Dedifferentiated amniotic fluid mesenchymal stem cell (primary cell): ENCODE measurements around the gene SELENOW.
"Not testable (repeated sequence)": the region's sequence is repeated elsewhere in the genome, so short reads cannot be mapped to it uniquely, and the experiment has no call there.

Experiments
- DNase-seq: peaks from one replicate; pipeline ENCODE4 v3.0.0-alpha.2; 2016; ENCODE audit errors: extremely low spot score

SELENOW gene

GRCh38 chr19:47756953-47757608, 21.4 kb upstream of the SELENOW start:
- DNase-seq: no peak

DNA sequence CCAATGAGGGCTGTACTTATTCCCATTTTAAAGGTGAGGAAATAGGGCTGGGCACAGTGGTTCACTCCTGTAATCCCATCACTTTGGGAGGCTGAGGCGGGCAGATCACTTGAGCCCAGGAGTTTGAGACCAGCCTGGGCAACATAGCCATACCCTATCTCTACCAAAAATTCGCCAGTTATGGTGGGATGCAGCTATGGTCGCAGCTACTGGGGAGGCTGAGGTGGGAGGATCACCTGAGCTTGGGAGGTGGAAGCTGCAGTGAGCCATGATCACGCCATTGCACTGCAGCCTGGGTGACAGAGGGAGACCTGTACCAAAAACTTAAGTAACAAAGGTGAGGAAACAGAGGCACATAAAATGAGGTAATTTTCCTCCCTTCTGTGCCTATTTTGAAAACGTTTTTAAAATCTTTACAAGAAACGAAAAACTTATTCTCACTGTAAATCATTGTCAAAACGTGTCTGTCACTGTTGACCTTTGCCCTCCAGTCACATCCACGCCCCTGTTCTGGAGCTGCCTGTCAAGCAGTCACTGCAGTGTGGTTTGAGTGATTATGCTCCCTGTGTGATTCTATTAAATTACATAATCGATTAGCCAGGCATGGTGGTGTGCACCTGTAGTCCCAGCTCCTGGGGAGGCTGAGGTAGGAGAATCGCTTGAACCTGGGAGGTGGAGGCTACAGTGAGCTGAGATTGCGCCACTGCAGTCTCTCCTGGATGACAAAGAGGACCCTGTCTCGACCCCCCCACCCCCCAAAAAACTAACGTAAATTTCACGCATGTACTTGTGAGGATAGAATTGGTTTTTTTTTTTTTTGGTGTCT, 20.7 kb upstream of the SELENOW start:
- DNase-seq: no peak

GRCh38 chr19:47758443-47758804, 20.1 kb upstream of the SELENOW start:
- no peak for DNase-seq

- no peak for DNase-seq
Measured at GRCh38 chr19:47760632-47760999, 17.9 kb upstream of the SELENOW start.

DNA sequence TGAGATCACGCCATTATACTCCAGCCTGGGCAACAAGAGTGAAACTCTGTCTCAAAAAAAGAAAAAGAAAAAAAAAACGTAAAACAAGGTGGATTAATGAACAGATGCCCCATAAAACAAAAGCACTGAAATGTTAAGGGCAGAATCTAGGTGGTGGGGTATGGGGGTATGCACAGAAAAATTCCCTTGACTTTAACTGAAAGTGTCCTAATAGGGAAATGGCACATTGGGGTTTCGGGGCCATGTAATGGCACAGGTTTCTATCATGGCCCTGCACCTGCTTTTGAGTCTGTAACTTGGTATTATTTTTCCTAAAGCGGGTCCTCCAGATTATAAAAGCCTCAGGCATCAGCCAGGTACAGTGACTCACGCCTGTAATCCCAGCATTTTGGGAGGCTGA, 16.9 kb upstream of the SELENOW start:
- no peak for DNase-seq

- DNase-seq: no peak
Measured at GRCh38 chr19:47762151-47762550, 16.4 kb upstream of the SELENOW start.

DNA sequence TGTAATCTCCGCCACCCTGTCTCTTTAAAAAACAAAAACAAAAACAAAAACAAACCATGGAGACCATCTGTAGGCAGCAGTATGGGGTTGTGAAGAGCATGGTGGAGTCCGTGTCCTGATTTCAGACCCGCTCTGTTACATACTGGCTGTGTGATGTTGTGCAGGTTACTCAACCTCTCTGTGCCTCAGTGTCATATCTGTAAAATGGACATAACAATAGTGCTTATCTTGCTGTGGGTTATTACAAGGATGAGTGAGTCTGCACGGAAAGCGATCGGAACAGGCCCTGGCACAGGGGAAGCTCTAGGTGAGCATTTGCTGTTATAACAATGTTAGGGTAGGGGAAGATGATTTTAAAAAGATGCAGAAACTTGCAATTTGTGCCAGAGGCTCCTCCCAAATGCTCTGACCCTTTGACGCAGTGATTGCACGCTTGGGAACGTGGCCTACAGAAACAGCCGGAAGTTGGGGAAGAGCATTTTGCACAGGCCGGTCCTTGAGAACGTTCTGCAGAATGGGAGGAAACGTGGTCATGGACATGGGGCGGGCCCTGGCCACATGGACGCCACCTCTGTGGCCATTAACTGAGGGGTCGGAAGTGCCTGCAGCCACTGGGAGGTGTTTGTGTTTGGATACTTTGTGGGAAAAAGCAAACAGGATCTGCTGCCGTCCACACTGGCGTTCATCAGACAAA, 15.7 kb upstream of the SELENOW start:
- no peak for DNase-seq

DNA sequence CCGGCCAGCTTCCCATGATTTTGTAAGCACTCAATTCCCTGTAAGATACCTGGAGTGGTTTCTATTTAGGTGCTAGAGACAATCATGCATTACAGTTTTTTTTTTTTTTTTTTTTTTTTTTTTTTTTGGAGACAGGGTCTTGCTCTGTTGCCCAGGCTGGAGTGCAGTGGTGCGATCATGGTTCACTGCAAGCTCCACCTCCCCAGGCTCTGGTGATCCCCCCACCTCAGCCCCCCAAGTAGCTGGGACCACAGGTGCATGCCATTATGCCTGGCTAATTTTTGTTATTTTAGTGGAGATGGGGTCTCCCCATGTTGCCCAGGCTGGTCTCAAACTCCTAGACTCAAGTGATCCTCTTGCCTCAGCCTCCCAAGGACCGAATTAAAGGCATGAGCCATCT, 13.8 kb upstream of the SELENOW start:
- not testable (repeated sequence) for DNase-seq

DNA sequence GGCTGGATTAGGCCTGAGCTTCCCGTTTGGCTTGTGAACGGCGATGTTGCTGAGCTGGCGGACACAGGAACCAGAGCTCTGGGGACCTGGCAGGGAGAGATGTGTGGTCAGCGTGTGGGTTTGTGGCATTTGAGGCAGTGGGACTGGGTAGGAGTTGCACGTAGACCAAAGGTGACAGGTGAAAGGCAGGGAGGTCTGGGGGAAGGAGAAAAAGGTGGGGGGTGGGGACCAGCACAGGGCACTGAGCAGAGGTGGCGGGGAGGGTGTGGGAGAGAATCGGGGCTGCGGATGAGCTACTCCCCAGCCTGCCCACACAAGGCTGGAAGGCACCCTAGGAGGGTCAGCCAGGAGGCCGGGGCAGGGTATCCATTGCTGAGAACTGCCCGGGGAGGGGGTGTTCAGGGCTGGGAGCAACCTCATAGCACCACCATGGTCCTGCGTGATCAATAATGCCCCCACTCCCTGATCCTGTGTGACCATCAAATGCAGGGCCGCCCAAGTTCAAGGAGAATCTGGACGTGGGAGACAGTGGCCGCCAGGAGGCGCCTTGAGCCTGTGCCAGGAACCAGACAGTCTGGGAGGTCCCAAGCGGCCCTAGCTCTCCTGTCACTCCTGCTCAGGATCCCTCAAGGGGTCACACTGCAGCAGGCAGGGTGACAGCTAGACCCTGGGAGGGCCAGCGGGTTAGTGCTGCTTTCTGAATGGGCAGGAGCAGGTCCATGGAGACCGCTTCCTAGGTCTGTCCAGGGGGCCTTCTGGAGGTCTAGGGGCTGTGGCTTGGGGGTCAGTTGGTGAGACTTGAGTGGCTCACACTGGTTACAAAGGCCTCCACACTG, 12.8 kb upstream of the SELENOW start:
- no peak for DNase-seq

DNA sequence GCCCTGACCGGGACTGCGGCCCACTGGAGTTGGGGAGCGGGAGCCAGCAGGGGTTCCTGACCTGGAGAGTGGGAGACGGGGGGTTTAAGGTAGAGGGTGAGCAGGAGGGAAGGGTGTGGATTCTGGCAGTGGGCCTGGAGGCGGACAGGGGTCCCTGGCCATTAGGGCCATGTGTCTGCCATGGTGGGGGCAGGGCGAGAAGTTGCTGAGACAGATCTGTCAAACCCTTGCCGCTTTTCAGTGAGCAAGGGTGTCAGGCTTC, 12.2 kb upstream of the SELENOW start:
- no peak for DNase-seq

- DNase-seq: no peak
Measured at GRCh38 chr19:47766670-47767069, 11.8 kb upstream of the SELENOW start.

DNA sequence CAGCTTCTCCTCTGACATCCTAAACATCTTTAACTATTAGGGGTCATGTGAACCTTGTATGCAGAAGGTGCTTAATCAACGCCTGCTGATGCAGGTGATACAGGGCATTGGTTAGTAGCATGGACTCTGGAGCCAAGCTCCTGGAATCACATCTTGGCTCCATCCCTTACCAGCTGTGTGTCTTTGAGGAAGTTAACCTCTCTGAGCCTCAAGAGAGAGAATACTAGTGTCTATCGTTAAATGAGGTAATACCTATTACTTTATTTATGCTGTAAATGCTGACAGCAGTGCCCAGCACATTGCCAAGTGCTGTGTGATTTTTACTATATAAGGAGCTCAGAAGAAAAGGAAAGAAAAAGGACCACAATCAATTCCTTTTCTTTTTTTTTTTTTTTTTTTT, 11.2 kb upstream of the SELENOW start:
- DNase-seq: no peak

- DNase-seq: no peak
Measured at GRCh38 chr19:47768604-47769003, 9.9 kb upstream of the SELENOW start.

DNA sequence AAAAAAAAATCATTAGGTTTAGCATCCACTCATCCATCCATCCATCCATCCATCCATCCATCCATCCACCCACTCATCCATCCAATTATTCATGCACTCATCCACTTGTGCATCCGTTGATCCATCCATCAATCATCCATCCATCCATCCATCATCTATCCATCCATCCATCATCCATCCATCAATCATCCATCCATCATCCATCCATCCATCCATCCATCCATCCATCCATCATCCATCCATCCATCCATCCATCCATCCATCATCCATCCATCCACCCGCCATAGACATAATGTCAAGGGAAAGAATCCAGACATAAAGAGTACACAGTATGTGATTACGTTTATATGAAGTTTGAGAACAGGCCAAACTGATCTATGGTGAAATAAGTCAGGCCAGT, 9.0 kb upstream of the SELENOW start:
- DNase-seq: no peak

DNA sequence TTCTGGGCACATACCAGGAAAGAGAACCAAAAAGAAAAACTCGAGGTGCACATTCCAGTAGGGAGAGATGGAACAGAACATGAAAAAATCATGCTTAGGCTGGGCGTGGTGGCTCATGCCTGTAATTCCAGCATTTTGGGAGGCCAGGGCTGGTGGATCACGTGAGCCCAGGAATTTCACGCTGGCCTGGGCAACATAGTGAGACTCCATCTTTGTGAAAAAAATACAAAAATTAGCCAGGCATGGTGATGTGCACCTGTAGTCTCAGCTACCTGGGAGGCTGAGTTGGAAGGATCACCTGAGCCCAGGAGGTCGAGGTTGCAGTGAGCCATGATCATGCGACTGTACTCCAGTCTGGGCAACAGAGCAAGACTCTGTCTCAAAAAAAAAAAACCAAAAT, 7.2 kb upstream of the SELENOW start:
- DNase-seq: not testable (repeated sequence)

- no peak for DNase-seq
Measured at GRCh38 chr19:47776568-47776967, 1.9 kb upstream of the SELENOW start.

DNA sequence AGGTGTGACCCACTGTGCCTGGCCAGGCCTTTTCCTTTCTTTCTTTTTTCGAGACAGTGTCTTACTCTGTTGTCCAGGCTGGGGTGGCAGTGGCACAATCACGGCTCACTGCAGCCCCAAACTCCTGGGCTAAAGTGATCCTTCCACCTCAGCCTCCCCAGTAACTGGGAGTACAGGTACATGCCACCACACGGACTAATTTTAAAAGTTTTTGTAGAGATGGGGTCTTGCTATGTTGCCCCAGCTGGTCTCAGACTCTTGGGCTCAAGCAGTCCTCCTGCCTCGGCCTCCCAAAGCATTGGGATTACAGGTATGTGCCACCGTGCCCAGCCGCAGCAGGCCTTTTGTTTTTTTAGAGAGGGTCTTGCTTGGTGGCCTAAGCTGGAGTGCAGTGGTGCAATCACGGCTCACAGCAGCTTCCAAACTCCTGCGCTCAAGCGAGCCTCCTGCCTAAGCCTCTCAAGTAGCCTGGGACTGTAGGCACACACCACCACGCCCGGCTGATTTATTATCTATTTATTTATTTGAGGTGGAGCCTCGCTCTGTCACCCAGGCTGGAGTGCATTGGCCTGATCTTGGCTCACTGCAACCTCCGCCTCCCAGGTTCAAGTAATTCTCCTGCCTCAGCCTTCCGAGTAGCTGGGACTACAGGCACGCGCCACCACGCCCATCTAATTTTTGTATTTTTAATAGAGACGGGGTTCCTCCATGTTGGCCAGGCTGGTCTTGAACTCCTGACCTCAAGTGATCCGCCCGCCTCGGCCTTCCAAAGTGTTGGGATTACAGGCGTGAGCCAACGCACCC, 1.1 kb upstream of the SELENOW start:
- DNase-seq: not testable (repeated sequence)

DNA sequence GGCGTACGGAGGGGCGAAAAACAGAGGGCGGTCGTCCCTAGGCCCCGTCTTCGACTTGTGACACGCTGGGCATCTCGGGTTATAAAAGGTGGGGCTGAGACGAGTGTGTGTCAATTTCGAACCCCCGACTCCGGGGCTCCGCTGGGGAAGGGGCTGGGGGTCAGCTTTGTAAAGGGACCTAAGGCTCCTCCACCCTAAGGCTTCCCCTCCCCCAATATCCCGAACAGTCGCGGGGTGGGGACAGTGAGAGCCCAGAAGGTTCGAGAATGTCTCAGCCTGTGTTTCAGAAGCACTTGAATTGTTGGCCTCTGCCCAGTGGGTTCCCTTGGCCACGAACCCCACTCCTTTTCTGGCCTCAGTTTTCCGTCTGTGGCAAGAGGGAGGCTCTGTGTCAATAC, 450 bp downstream of the SELENOW start:
- no peak for DNase-seq

DNA sequence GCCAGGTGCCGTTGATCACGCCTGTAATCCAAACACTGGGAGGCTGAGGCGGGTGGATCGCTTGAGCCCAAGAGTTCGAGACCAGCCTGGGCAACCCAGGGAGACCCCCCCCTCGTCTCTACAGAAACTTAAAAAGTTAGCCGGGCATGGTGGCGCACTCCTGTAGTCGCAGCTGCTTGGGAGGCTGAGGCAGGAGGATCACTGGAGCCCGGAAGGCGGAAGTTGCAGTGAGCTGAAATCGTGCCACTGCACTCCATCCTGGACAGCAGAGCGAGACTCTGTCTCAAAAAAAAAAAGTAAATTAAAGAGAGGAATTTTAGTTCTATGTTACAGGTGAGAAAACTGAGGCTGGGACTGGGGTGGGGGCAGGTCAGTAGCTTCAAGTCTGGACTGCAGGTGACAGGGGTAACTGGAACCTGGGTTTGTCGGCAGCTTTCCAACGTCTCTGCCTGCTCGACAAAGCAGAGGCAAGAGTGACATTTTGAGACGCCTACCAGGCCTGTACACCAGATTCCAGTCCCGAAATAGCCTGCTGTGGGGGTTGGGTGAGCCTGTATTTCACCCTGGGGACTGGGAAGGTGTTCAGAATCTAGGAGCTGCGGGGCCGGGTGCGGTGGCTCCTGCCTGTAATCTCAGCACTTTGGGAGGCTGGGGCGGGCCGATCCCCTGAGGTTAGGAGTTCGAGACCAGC, 1.2 kb downstream of the SELENOW start:
- no peak for DNase-seq

- DNase-seq: no peak
Measured at GRCh38 chr19:47780215-47780551, 1.7 kb downstream of the SELENOW start.
